Large intestine (tissue), 3 donors: ENCODE results near the gene DBNL. TPM values are rescaled to one million over a fixed set of nuclear protein-coding genes. Genes with fewer than 3 reads are reported as not detected.
A peak's percentile ranks its signal among the peaks of the same experiment; 100 is the strongest.

Experiments
- DNase-seq, 2 donors: peaks; one replicate each; pipeline versions ENCODE4 v3.0.0 to v3.0.0-alpha.2; 2013
- H3K27ac ChIP-seq: one replicate; pipeline ENCODE4 v1.5.1; 2013; ENCODE audit warnings: low read length
- H3K27me3 ChIP-seq: 2 replicates; pipeline ENCODE4 v1.6.1; 2013; ENCODE audit warnings: low read length; ENCODE audit not compliant: control insufficient read depth, insufficient read depth
- H3K36me3 ChIP-seq: 2 replicates; pipeline ENCODE4 v1.6.1; 2013; ENCODE audit warnings: low read length; ENCODE audit not compliant: control insufficient read depth, insufficient read depth
- H3K4me1 ChIP-seq: one replicate; pipeline ENCODE4 v1.6.1; 2013; ENCODE audit warnings: low read length; ENCODE audit not compliant: control insufficient read depth, insufficient read depth
- H3K4me3 ChIP-seq: one replicate; pipeline ENCODE4 v1.5.1; 2013; ENCODE audit warnings: low read length
- H3K9me3 ChIP-seq: one replicate; pipeline ENCODE4 v1.6.1; 2013; ENCODE audit warnings: mild to moderate bottlenecking, low read depth, low read length, moderate library complexity; ENCODE audit not compliant: control insufficient read depth
- WGBS: methylation state at CpG from one replicate; pipeline ENCODE4 v1.1.5; 2013; ENCODE audit warnings: low lambda C conversion rate; ENCODE audit not compliant: insufficient coverage; 5-methylcytosine and 5-hydroxymethylcytosine counted together
- polyA plus RNA-seq: library from polyadenylated mRNA; unstranded; fragments of 120-200 nt; gene quantifications from one replicate; pipeline ENCODE4 v1.2.1, GENCODE V29; 2013

The DBNL gene
- polyA plus RNA-seq, 1 donor, result 66.1 TPM

GRCh38 chr7:44100458-44101302, 56.2 kb downstream of the DBNL start:
- H3K9me3 ChIP-seq, result peaks cover 3% of the 10 kb centered on the region
- no peak overlapping the region for H3K27ac ChIP-seq
- H3K36me3 ChIP-seq, result no peaks in the 10 kb centered on the region
- no peak overlapping the region for H3K4me3 ChIP-seq
- peaks cover 34% of the 10 kb centered on the region for H3K27me3 ChIP-seq
- no peaks in the 10 kb centered on the region for H3K4me1 ChIP-seq
- DNase-seq, result no peak
- WGBS, result no CpG with 5 or more reads among the region's 10 CpGs

GRCh38 chr7:44101303-44101965, 56.9 kb downstream of the DBNL start:
- Histone ChIP-seq H3K27ac (no peak overlapping the region), H3K4me1 (no peaks in the 10 kb centered on the region), H3K4me3 (no peak overlapping the region), H3K27me3 (peaks cover 42% of the 10 kb centered on the region), H3K9me3 (peaks cover 3% of the 10 kb centered on the region), H3K36me3 (no peaks in the 10 kb centered on the region)
- no peak for DNase-seq
- WGBS, result no CpG with 5 or more reads among the region's 3 CpGs

GRCh38 chr7:44101966-44102845, 57.7 kb downstream of the DBNL start:
- no peak for DNase-seq
- H3K27ac ChIP-seq, result no peak overlapping the region
- no CpG with 5 or more reads among the region's 14 CpGs for WGBS

GRCh38 chr7:44102846-44103565, 58.5 kb downstream of the DBNL start:
- Histone ChIP-seq H3K36me3 (peaks cover 5% of the 10 kb centered on the region), H3K9me3 (peaks cover 3% of the 10 kb centered on the region), H3K4me3 (no peak overlapping the region), H3K27me3 (peaks cover 44% of the 10 kb centered on the region), H3K4me1 (no peaks in the 10 kb centered on the region), H3K27ac (no peak overlapping the region)
- no peak for DNase-seq
- no CpG with 5 or more reads among the region's 8 CpGs for WGBS

More at GRCh38 chr7:44101966-44102845, 57.7 kb downstream of the DBNL start:
- H3K27me3 ChIP-seq, result peaks cover 44% of the 10 kb centered on the region
- H3K9me3 ChIP-seq, result peaks cover 3% of the 10 kb centered on the region
- H3K4me3 ChIP-seq, result no peak overlapping the region
- H3K36me3 ChIP-seq, result peaks cover 2% of the 10 kb centered on the region
- no peaks in the 10 kb centered on the region for H3K4me1 ChIP-seq

DNA sequence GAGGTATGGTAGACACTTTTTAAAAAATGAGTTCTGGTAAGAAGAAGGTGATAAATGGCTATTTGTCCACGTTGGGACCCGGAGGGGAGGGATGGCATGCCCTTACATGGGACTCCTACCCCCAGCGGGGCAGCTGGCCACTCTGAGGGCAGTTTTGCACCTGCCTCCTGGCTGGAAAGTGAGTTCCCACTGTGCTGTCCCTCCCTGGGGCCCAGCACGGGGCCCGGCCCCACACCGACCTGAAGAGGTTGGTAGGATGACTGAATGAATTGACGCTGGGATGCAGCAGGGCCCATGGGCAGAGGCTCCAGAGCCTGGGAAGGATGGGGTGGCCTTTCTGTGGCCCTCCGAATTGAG, 59.0 kb downstream of the DBNL start:
- no peak for DNase-seq
- Histone ChIP-seq H3K36me3 (peaks cover 5% of the 10 kb centered on the region), H3K4me1 (no peaks in the 10 kb centered on the region), H3K4me3 (peak overlapping the region; percentile 30), H3K27me3 (peaks cover 44% of the 10 kb centered on the region), H3K27ac (no peak overlapping the region), H3K9me3 (peaks cover 3% of the 10 kb centered on the region)
- WGBS, result no CpG with 5 or more reads among the region's 8 CpGs

DNA sequence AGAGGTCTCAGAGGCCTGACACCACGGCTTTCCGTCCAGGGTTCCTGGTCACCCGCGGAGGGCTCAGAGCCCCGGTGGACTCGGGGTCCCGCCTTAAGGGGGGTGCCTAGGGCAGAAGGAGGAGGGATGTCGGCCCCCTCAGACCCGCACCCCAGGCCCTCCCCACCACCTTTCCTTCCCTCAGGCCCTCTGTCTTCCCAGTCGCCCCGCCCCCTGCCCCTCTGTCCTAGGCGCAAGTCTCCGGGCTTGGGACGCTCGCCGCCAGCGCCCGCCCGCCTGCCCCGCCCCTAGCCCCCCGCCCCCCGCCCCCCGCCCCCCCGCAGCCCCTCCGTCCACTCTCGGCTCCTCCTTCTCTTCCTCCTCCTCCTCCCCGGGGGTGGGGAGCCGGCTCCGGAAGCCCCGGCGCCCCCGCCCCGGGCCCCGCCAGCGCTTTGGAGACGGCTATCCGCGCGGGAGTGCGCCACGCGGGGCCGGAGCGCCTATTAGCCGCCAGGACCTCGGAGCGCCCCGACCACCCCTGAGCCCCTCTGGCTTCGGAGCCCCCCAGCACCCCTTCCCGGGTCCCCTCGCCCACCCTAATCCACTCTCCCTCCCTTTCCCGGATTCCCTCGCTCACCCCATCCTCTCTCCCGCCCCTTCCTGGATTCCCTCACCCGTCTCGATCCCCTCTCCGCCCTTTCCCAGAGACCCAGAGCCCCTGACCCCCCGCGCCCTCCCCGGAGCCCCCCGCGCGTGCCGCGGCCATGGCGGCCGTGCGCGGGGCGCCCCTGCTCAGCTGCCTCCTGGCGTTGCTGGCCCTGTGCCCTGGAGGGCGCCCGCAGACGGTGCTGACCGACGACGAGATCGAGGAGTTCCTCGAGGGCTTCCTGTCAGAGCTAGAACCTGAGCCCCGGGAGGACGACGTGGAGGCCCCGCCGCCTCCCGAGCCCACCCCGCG, 59.7 kb downstream of the DBNL start, which contains the start of gene AEBP1:
Gene AEBP1 (plus strand): TSS at position 423 of the 937 bp plus-strand sequence. CDS start 321 bp downstream, at position 744.
- Histone ChIP-seq H3K9me3 (peaks cover 3% of the 10 kb centered on the region), H3K4me3 (peak within 1 kb of the TSS; percentile 42), H3K4me1 (no peaks in the 10 kb centered on the region), H3K27ac (peak within 1 kb of the TSS; percentile 15), H3K27me3 (peaks cover 44% of the 10 kb centered on the region), H3K36me3 (peaks cover 7% of the 10 kb centered on the region)
- WGBS, result no CpG with 5 or more reads among the region's 87 CpGs
- peak in 1 of 2 donors; percentile 29 for DNase-seq

GRCh38 chr7:44104860-44105771, 60.6 kb downstream of the DBNL start:
- no CpG with 5 or more reads among the region's 28 CpGs for WGBS
- Histone ChIP-seq H3K27me3 (peaks cover 44% of the 10 kb centered on the region), H3K27ac (peak overlapping the region; percentile 15)

GRCh38 chr7:44105832-44106231, 61.3 kb downstream of the DBNL start:
- Histone ChIP-seq H3K4me1 (no peaks in the 10 kb centered on the region), H3K27me3 (peaks cover 44% of the 10 kb centered on the region), H3K27ac (no peak overlapping the region), H3K4me3 (no peak overlapping the region), H3K36me3 (peaks cover 9% of the 10 kb centered on the region), H3K9me3 (peaks cover 3% of the 10 kb centered on the region)
- DNase-seq, result no peak
- WGBS, result no CpG with 5 or more reads among the region's 2 CpGs

More at GRCh38 chr7:44104860-44105771, 60.6 kb downstream of the DBNL start:
- H3K4me3 ChIP-seq, result peak overlapping the region; percentile 42
- H3K36me3 ChIP-seq, result peaks cover 9% of the 10 kb centered on the region
- no peaks in the 10 kb centered on the region for H3K4me1 ChIP-seq
- H3K9me3 ChIP-seq, result peaks cover 3% of the 10 kb centered on the region
- no peak for DNase-seq
